ENCODE data around the gene IGFALS.
A peak's percentile ranks its signal among the peaks of the same experiment; 100 is the strongest.

The IGFALS gene

GRCh38 chr16:1816396-1817275, 23.1 kb upstream of the IGFALS start:
- Histone ChIP-seq H3K27ac (no peak overlapping the region), H3K36me3 (peaks cover 25% of the 10 kb centered on the region), H3K27me3 (ENCODE audit: insufficient read depth, low read depth, severe bottlenecking) (no peaks in the 10 kb centered on the region), H3K9me3 (ENCODE audit: severe bottlenecking) (no peaks in the 10 kb centered on the region), H3K4me3 (ENCODE audit: low read depth, low read length) (no peak overlapping the region)
- no peak for DNase-seq
- TF ChIP-seq CTCF (IDR thresholded peaks at IDR 0.05; ENCODE audit: low read depth, low read length) = no peak

GRCh38 chr16:1815461-1815860, 22.0 kb upstream of the IGFALS start:
- Histone ChIP-seq H3K9me3 (ENCODE audit: severe bottlenecking) (no peaks in the 10 kb centered on the region), H3K27ac (no peak overlapping the region), H3K36me3 (peaks cover 20% of the 10 kb centered on the region), H3K27me3 (ENCODE audit: insufficient read depth, low read depth, severe bottlenecking) (no peaks in the 10 kb centered on the region), H3K4me3 (ENCODE audit: low read depth, low read length) (no peak overlapping the region)
- no peak for TF ChIP-seq CTCF (IDR thresholded peaks at IDR 0.05; ENCODE audit: low read depth, low read length)
- DNase-seq = no peak

- H3K27me3 ChIP-seq (ENCODE audit: insufficient read depth, low read depth, severe bottlenecking) = no peaks in the 10 kb centered on the region
- no peak overlapping the region for H3K27ac ChIP-seq
- DNase-seq = peak; percentile 71
- peaks cover 38% of the 10 kb centered on the region for H3K36me3 ChIP-seq
- no peak overlapping the region for H3K4me3 ChIP-seq (ENCODE audit: low read depth, low read length)
- no peaks in the 10 kb centered on the region for H3K9me3 ChIP-seq (ENCODE audit: severe bottlenecking)
- TF ChIP-seq CTCF (IDR thresholded peaks at IDR 0.05; ENCODE audit: low read depth, low read length) = peak; percentile 78
These were observed 19.2 kb upstream of the IGFALS start for GRCh38 chr16:1812732-1813163.

GRCh38 chr16:1810536-1810935, 17.0 kb upstream of the IGFALS start:
- Histone ChIP-seq H3K4me3 (ENCODE audit: low read depth, low read length) (no peak overlapping the region), H3K9me3 (ENCODE audit: severe bottlenecking) (no peaks in the 10 kb centered on the region), H3K36me3 (peaks cover 50% of the 10 kb centered on the region), H3K27me3 (ENCODE audit: insufficient read depth, low read depth, severe bottlenecking) (no peaks in the 10 kb centered on the region), H3K27ac (no peak overlapping the region)
- no peak for TF ChIP-seq CTCF (IDR thresholded peaks at IDR 0.05; ENCODE audit: low read depth, low read length)
- DNase-seq = no peak

- H3K9me3 ChIP-seq (ENCODE audit: severe bottlenecking) = no peaks in the 10 kb centered on the region
- H3K36me3 ChIP-seq = peaks cover 53% of the 10 kb centered on the region
- TF ChIP-seq CTCF (IDR thresholded peaks at IDR 0.05; ENCODE audit: low read depth, low read length) = no peak
- no peak overlapping the region for H3K4me3 ChIP-seq (ENCODE audit: low read depth, low read length)
- H3K27me3 ChIP-seq (ENCODE audit: insufficient read depth, low read depth, severe bottlenecking) = no peaks in the 10 kb centered on the region
- no peak overlapping the region for H3K27ac ChIP-seq
- DNase-seq = no peak
These were observed 16.6 kb upstream of the IGFALS start for GRCh38 chr16:1810106-1810505.

All from WERI-Rb-1 (cell line).